Retinal pigment epithelial cell (primary cell): ENCODE data around the gene IL12RB2.

Source experiments
- DNase-seq: peaks from one replicate; pipeline ENCODE4 v3.0.0-alpha.2; 2010; ENCODE audit warnings: low read depth
- H3K4me3 ChIP-seq: 2 replicates; pipeline ENCODE4 v1.5.1; 2011; ENCODE audit warnings: mild to moderate bottlenecking, low read length, control low read depth, moderate library complexity
- CTCF ChIP-seq: conservative IDR thresholded peaks from 2 replicates; pipeline ENCODE4 v1.5.1; 2011; ENCODE audit warnings: low read depth, low read length, control low read depth, inconsistent platforms

Gene IL12RB2

GRCh38 chr1:67336783-67337182, 29.1 kb downstream of the IL12RB2 start:
- H3K4me3 ChIP-seq = no peak overlapping the region
- DNase-seq = no peak
- no peak for TF ChIP-seq CTCF

GRCh38 chr1:67338642-67339041, 31.0 kb downstream of the IL12RB2 start:
- DNase-seq = no peak
- no peak overlapping the region for H3K4me3 ChIP-seq

GRCh38 chr1:67339623-67340343, 32.1 kb downstream of the IL12RB2 start:
- peak; percentile 18 for DNase-seq
- TF ChIP-seq CTCF = no peak

More at GRCh38 chr1:67338642-67339041, 31.0 kb downstream of the IL12RB2 start:
- TF ChIP-seq CTCF = no peak

GRCh38 chr1:67342076-67342890, 34.6 kb downstream of the IL12RB2 start:
- no peak for TF ChIP-seq CTCF
- H3K4me3 ChIP-seq = no peak overlapping the region
- no peak for DNase-seq

More at GRCh38 chr1:67339623-67340343, 32.1 kb downstream of the IL12RB2 start:
- H3K4me3 ChIP-seq = no peak overlapping the region

- DNase-seq = no peak
- no peak overlapping the region for H3K4me3 ChIP-seq
- no peak for TF ChIP-seq CTCF
These were observed 37.9 kb downstream of the IL12RB2 start for GRCh38 chr1:67345556-67345955.

- DNase-seq = no peak
- H3K4me3 ChIP-seq = no peak overlapping the region
- TF ChIP-seq CTCF = no peak
These were observed 39.3 kb downstream of the IL12RB2 start for GRCh38 chr1:67346982-67347381.
